B cell (primary cell): ENCODE data around the gene ABCC3. TPM values are rescaled to one million over a fixed set of nuclear protein-coding genes. Genes with fewer than 3 reads are reported as not detected.

Source experiments
- ATAC-seq: fragments of 200-7000 bp; cut with Tn5 transposase; one replicate; pipeline ENCODE4 v1.10.0; 2021; ENCODE audit warnings: low read depth, mild to moderate bottlenecking, moderate number of reproducible peaks, moderate library complexity
- CTCF ChIA-PET: fragments of 350-600 bp; sonication (Branson Sonifier 250); formaldehyde crosslinking; loops from one replicate; lab custom pipeline; 2021; ENCODE audit warnings: antibody characterized with exemption, inconsistent platforms; lab: Charles Lee
- POLR2A ChIA-PET: fragments of 350-600 bp; sonication (Branson Sonifier 250); formaldehyde crosslinking; loops from one replicate; lab custom pipeline; 2021; ENCODE audit warnings: antibody characterized with exemption; lab: Charles Lee
- DNase-seq: peaks from one replicate; pipeline ENCODE4 v3.0.0; 2013
- H2AFZ ChIP-seq: 2 replicates; pipeline ENCODE4 v1.6.1; 2012; ENCODE audit warnings: mild to moderate bottlenecking, low read depth, low read length; ENCODE audit not compliant: insufficient read depth, poor library complexity, severe bottlenecking
- H3K27ac ChIP-seq, 2 donors: 1 replicate in 1 of 2; 2 replicates in 1 of 2; pipeline ENCODE4 v1.5.1; 2012 to 2013; ENCODE audit warnings: low read length in 2 of 2, mild to moderate bottlenecking in 2 of 2, moderate library complexity in 1 of 2
- H3K27me3 ChIP-seq, 4 experiments: fragments of 200-600 bp in 1 of 4; sonication (generic) in 1 of 4; replicated peaks in 1 of 4; 1 replicate in 2 of 4; 2 replicates in 2 of 4; pipeline versions ENCODE4 v1.6.1 to v1.7.0; 2013 to 2016; ENCODE audit warnings: low read length in 3 of 4, mild to moderate bottlenecking in 2 of 4, mixed read lengths in 1 of 4, moderate library complexity in 1 of 4; ENCODE audit not compliant: insufficient read depth in 4 of 4, control insufficient read depth in 3 of 4; ENCODE audit errors: control extremely low read depth in 1 of 4
- H3K36me3 ChIP-seq, 2 experiments: replicated peaks in 1 of 2; 1 replicate in 1 of 2; 2 replicates in 1 of 2; pipeline versions ENCODE4 v1.6.1 to v1.7.1; 2013; ENCODE audit warnings: low read length in 1 of 2; ENCODE audit not compliant: insufficient read depth in 2 of 2, control insufficient read depth in 1 of 2; ENCODE audit errors: control extremely low read depth in 1 of 2, extremely low read depth in 1 of 2
- H3K4me1 ChIP-seq, 2 donors: fragments of 200-600 bp in 1 of 2; sonication (generic) in 1 of 2; 1 replicate in 1 of 2; 2 replicates in 1 of 2; pipeline versions ENCODE4 v1.5.1 to v1.6.1; 2013 to 2017; ENCODE audit warnings: low read length in 2 of 2; ENCODE audit not compliant: control insufficient read depth in 2 of 2, insufficient read depth in 2 of 2
- H3K4me2 ChIP-seq: replicated peaks from 2 replicates; pipeline ENCODE3; 2012; ENCODE audit warnings: mild to moderate bottlenecking, low read depth, low read length; ENCODE audit not compliant: poor library complexity, severe bottlenecking
- H3K4me3 ChIP-seq, 5 experiments: fragments of 200-600 bp in 1 of 5; sonication (generic) in 1 of 5; 1 replicate in 3 of 5; 2 replicates in 2 of 5; pipeline versions ENCODE4 v1.5.1 to v1.7.0; 2011 to 2016; ENCODE audit warnings: low read length in 4 of 5, mild to moderate bottlenecking in 4 of 5, low read depth in 2 of 5, control low read depth in 1 of 5, moderate library complexity in 1 of 5; ENCODE audit not compliant: insufficient read depth in 1 of 5; ENCODE audit errors: control extremely low read depth in 1 of 5, extremely low read depth in 1 of 5
- H3K79me2 ChIP-seq: fragments of 200-600 bp; sonication (generic); one replicate; pipeline ENCODE4 v1.6.0; 2016; ENCODE audit warnings: low read length; ENCODE audit not compliant: control insufficient read depth, insufficient read depth
- H3K9ac ChIP-seq: fragments of 200-600 bp; sonication (generic); 2 replicates; pipeline ENCODE4 v1.6.1; 2017; ENCODE audit warnings: mild to moderate bottlenecking, low read length, moderate library complexity
- H3K9me3 ChIP-seq, 3 donors: one replicate each; pipeline versions ENCODE4 v1.6.1 to v1.7.1; 2013; ENCODE audit warnings: low read length in 2 of 3; ENCODE audit not compliant: control insufficient read depth in 2 of 3, insufficient read depth in 1 of 3; ENCODE audit errors: control extremely low read depth in 1 of 3
- H4K20me1 ChIP-seq: 2 replicates; pipeline ENCODE4 v1.6.0; 2012; ENCODE audit warnings: mild to moderate bottlenecking, low read length; ENCODE audit not compliant: insufficient read depth, control insufficient read depth, poor library complexity, severe bottlenecking
- H3K27ac Mint-ChIP-seq: one replicate; pipeline ENCODE4 v1.8.0; 2021; ENCODE audit warnings: mixed read lengths
- H3K27me3 Mint-ChIP-seq: one replicate; pipeline ENCODE4 v1.8.0; 2021; ENCODE audit warnings: mixed read lengths
- H3K4me1 Mint-ChIP-seq: one replicate; pipeline ENCODE4 v1.8.0; 2021; ENCODE audit warnings: mixed read lengths
- H3K4me3 Mint-ChIP-seq: one replicate; pipeline ENCODE4 v1.8.0; 2021; ENCODE audit warnings: mixed read lengths
- H3K9me3 Mint-ChIP-seq: one replicate; pipeline ENCODE4 v1.8.0; 2022; ENCODE audit warnings: mixed read lengths; ENCODE audit not compliant: insufficient read depth
- EZH2 ChIP-seq: IDR thresholded peaks from 2 replicates; pipeline ENCODE4 v1.6.1; 2012; ENCODE audit warnings: borderline replicate concordance, low read depth, mild to moderate bottlenecking, moderate library complexity, low read length; ENCODE audit not compliant: insufficient read depth, poor library complexity, severe bottlenecking
- WGBS: methylation state at CpG from one replicate; pipeline ENCODE4 v1.1.5; 2013; ENCODE audit warnings: missing lambda C conversion rate; ENCODE audit not compliant: insufficient coverage; 5-methylcytosine and 5-hydroxymethylcytosine counted together
- intact Hi-C: fragments of 100-400 bp; cut with micrococcal nuclease; formaldehyde crosslinking; loops from one replicate; pipeline ENCODE4 v1.10.0; 2022
- polyA plus RNA-seq: library from polyadenylated mRNA; depleted of rRNA; stranded (reverse); fragments of >200 nt; gene quantifications from 2 replicates; pipeline ENCODE4 v1.2.3, GENCODE V29; 2012
- total RNA-seq, 2 donors: library from RNA; stranded (reverse); fragments of 120-200 nt in 1 of 2; gene quantifications; 1 replicate in 1 of 2; 2 replicates in 1 of 2; pipeline versions ENCODE4 v1.2.3 to v1.2.4, GENCODE V29; 2013 to 2022
- TF ChIP-seq, protein P1 (sequence below): fragments of 200-600 bp; IDR thresholded peaks from one replicate; pipeline ENCODE4 v1.8.0; 2022; ENCODE audit warnings: antibody characterized with exemption, mild to moderate bottlenecking

ABCC3 gene
- total and polyA plus RNA-seq, 2 donors (not counting 1 experiment from before 2014, with no cell fraction given) = 0.05 to 0.60 TPM

DNA sequence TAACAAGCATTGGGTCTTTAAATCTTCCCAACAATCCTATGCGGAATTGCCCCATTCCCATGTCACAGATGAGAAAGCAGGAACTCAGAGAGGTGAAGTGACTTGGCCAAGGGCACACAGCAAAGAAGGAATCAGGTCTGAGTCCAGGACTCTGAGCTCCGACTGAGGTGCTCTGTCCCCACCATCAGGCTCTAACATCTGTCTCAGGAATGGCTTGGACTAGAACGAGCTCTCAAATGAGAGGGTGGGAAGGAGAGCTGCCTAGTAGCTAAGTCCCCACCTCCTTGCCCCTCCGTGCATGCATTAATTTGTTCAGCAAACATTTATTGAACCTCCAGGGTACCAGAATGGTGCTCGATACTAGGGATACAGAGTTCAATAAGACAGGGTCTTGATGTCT, 26.7 kb downstream of the ABCC3 start:
- no peaks in the 10 kb centered on the region for H3K4me1 Mint-ChIP-seq

DNA sequence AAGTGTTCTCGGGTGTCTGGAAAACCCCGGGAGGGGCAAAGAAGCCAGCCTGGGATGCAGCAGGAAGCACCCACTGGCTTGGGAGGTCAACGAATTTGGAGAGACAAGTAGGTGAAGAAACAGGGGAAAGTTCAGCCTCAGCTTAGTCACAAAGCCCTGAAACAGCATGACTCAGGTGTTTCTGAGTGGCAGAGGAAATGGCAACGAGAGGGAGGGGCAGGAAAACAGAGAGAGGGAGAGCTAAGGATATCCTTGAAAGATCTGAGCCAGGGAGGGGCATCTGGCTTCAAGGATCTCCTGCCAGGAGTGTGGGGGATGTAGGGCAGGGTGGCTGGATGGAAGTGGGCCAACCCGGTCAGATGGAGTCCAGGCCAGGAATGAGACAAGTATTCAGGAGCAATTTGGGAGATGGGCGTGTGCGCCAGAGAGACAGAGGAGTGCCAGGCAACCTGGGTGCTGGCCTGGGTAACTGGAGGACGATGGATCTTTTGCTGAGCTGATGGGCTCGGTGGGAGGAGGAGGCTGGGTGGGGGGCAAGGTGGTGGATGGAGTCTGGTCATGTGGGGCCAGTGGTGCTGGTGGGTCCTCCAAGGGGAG, 27.2 kb downstream of the ABCC3 start:
- Histone ChIP-seq H3K27me3 (peaks cover 0 to 4% (median 0%) of the 10 kb centered on the region in 4 experiments), H2AFZ (no peak overlapping the region), H3K36me3 (no peaks in the 10 kb centered on the region), H3K4me1 (no peaks in the 10 kb centered on the region), H3K9ac (no peak overlapping the region), H3K27ac (no peak overlapping the region), H3K79me2 (no peaks in the 10 kb centered on the region), H3K4me2 (no peak overlapping the region), H3K4me3 (no peak overlapping the region), H4K20me1 (no peaks in the 10 kb centered on the region), H3K9me3 (no peaks in the 10 kb centered on the region)
- 39% methylated on average over 9 of the region's 9 CpGs for WGBS
- TF ChIP-seq, protein P1, sequence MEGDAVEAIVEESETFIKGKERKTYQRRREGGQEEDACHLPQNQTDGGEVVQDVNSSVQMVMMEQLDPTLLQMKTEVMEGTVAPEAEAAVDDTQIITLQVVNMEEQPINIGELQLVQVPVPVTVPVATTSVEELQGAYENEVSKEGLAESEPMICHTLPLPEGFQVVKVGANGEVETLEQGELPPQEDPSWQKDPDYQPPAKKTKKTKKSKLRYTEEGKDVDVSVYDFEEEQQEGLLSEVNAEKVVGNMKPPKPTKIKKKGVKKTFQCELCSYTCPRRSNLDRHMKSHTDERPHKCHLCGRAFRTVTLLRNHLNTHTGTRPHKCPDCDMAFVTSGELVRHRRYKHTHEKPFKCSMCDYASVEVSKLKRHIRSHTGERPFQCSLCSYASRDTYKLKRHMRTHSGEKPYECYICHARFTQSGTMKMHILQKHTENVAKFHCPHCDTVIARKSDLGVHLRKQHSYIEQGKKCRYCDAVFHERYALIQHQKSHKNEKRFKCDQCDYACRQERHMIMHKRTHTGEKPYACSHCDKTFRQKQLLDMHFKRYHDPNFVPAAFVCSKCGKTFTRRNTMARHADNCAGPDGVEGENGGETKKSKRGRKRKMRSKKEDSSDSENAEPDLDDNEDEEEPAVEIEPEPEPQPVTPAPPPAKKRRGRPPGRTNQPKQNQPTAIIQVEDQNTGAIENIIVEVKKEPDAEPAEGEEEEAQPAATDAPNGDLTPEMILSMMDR = no peak
- TF ChIP-seq EZH2 = no peak
- intact Hi-C loops = no loop called here
- peaks cover 15% of the 10 kb centered on the region for H3K27me3 Mint-ChIP-seq
- H3K27ac Mint-ChIP-seq = no peak overlapping the region
- no peaks in the 10 kb centered on the region for H3K9me3 Mint-ChIP-seq
- DNase-seq (no peak), ATAC-seq (no peak)
- no peaks in the 10 kb centered on the region for H3K4me1 Mint-ChIP-seq
- ChIA-PET CTCF (interaction anchor here (0.7 kb wide), 1 partner anchor 31 kb away, joined by 3 read pairs; no protein-coding TSS in a partner anchor), POLR2A (no interaction called here)
- no peak overlapping the region for H3K4me3 Mint-ChIP-seq

More for the DNA sequence above, 26.7 kb downstream of the ABCC3 start:
- Histone ChIP-seq H3K9me3 (no peaks in the 10 kb centered on the region), H3K4me2 (no peak overlapping the region), H3K27ac (no peak overlapping the region), H3K4me1 (no peaks in the 10 kb centered on the region), H3K4me3 (no peak overlapping the region), H4K20me1 (no peaks in the 10 kb centered on the region), H3K79me2 (no peaks in the 10 kb centered on the region), H3K36me3 (no peaks in the 10 kb centered on the region), H3K9ac (no peak overlapping the region), H2AFZ (no peak overlapping the region), H3K27me3 (peaks cover 0 to 4% (median 0%) of the 10 kb centered on the region in 4 experiments)
- CTCF ChIA-PET = interaction anchor here (0.7 kb wide), 1 partner anchor 31 kb away, joined by 3 read pairs; no protein-coding TSS in a partner anchor
- 72% methylated on average over 2 of the region's 5 CpGs for WGBS
- POLR2A ChIA-PET = no interaction called here
- intact Hi-C loops = no loop called here
- DNase-seq = no peak
- Mint-ChIP-seq H3K27me3 (peaks cover 12% of the 10 kb centered on the region), H3K27ac (no peak overlapping the region), H3K4me3 (no peak overlapping the region), H3K9me3 (no peaks in the 10 kb centered on the region)
- no peak for TF ChIP-seq EZH2
- TF ChIP-seq, protein P1 = no peak
- no peak for ATAC-seq
